ENCODE measurements around the gene ZC3H13.

Gene ZC3H13

GRCh38 chr13:46050771-46051170 is 1.8 kb downstream of the ZC3H13 start:
- FAIRE-seq (no peak), DNase-seq (ENCODE audit: insufficient read length, low spot score) (no peak)
- TF ChIP-seq CTCF (IDR thresholded peaks at IDR 0.05; ENCODE audit: insufficient read depth, missing control alignments), result no peak

GRCh38 chr13:46045424-46045823 is 7.1 kb downstream of the ZC3H13 start:
- no peak for FAIRE-seq
- DNase-seq (ENCODE audit: insufficient read length, low spot score), result no peak
- no peak for TF ChIP-seq CTCF (IDR thresholded peaks at IDR 0.05; ENCODE audit: insufficient read depth, missing control alignments)

GRCh38 chr13:46043647-46044046 is 8.9 kb downstream of the ZC3H13 start:
- DNase-seq (ENCODE audit: insufficient read length, low spot score) (no peak), FAIRE-seq (no peak)
- no peak for TF ChIP-seq CTCF (IDR thresholded peaks at IDR 0.05; ENCODE audit: insufficient read depth, missing control alignments)

- no peak for TF ChIP-seq CTCF (IDR thresholded peaks at IDR 0.05; ENCODE audit: insufficient read depth, missing control alignments)
- DNase-seq (ENCODE audit: insufficient read length, low spot score) (no peak), FAIRE-seq (no peak)
Measured at GRCh38 chr13:46041419-46041839, 11.1 kb downstream of the ZC3H13 start.

GRCh38 chr13:46040763-46041162 is 11.8 kb downstream of the ZC3H13 start:
- TF ChIP-seq CTCF (IDR thresholded peaks at IDR 0.05; ENCODE audit: insufficient read depth, missing control alignments), result no peak
- DNase-seq (ENCODE audit: insufficient read length, low spot score) (no peak), FAIRE-seq (peak; percentile 69)

GRCh38 chr13:46039411-46040182 is 12.9 kb downstream of the ZC3H13 start:
- FAIRE-seq (no peak), DNase-seq (ENCODE audit: insufficient read length, low spot score) (no peak)
- no peak for TF ChIP-seq CTCF (IDR thresholded peaks at IDR 0.05; ENCODE audit: insufficient read depth, missing control alignments)

- DNase-seq (ENCODE audit: insufficient read length, low spot score), result no peak
- FAIRE-seq, result no peak
- no peak for TF ChIP-seq CTCF (IDR thresholded peaks at IDR 0.05; ENCODE audit: insufficient read depth, missing control alignments)
Measured at GRCh38 chr13:46038296-46038695, 14.2 kb downstream of the ZC3H13 start.
